Limb (tissue), 2 donors: ENCODE measurements around the gene SLC6A11.

ENCODE experiments used
- DNase-seq, 2 donors: peaks; one replicate each; pipeline ENCODE4 v3.0.0-alpha.2; 2016; ENCODE audit errors: extremely low spot score in 2 of 2

The SLC6A11 gene

GRCh38 chr3:10950476-10951294, 134.7 kb downstream of the SLC6A11 start:
- peak; percentile 32 to 62 for DNase-seq

GRCh38 chr3:10951295-10951926, 135.4 kb downstream of the SLC6A11 start:
- DNase-seq = no peak

GRCh38 chr3:10952525-10952924, 136.5 kb downstream of the SLC6A11 start:
- no peak for DNase-seq

GRCh38 chr3:10954740-10955139, 138.7 kb downstream of the SLC6A11 start:
- no peak for DNase-seq

- DNase-seq = no peak
Observed at GRCh38 chr3:10955711-10956453, 139.9 kb downstream of the SLC6A11 start.

GRCh38 chr3:10956531-10956930, 140.5 kb downstream of the SLC6A11 start:
- DNase-seq = no peak

GRCh38 chr3:10956986-10957385, 141.0 kb downstream of the SLC6A11 start:
- no peak for DNase-seq

GRCh38 chr3:10957976-10958749, 142.1 kb downstream of the SLC6A11 start:
- DNase-seq = no peak

GRCh38 chr3:10960255-10960654, 144.2 kb downstream of the SLC6A11 start:
- no peak for DNase-seq

GRCh38 chr3:10961921-10962320, 145.9 kb downstream of the SLC6A11 start:
- DNase-seq = no peak

- no peak for DNase-seq
Observed at GRCh38 chr3:10962481-10963036, 146.5 kb downstream of the SLC6A11 start.

GRCh38 chr3:10964537-10965167, 148.6 kb downstream of the SLC6A11 start:
- DNase-seq = peak in 1 of 2 donors; percentile 54

- peak; percentile 40 to 60 for DNase-seq
Observed at GRCh38 chr3:10968401-10968800, 152.4 kb downstream of the SLC6A11 start.

- no peak for DNase-seq
Observed at GRCh38 chr3:10970306-10970960, 154.4 kb downstream of the SLC6A11 start.

- DNase-seq = no peak
Observed at GRCh38 chr3:10972072-10972782, 156.2 kb downstream of the SLC6A11 start.

GRCh38 chr3:10973046-10973595, 157.1 kb downstream of the SLC6A11 start:
- no peak for DNase-seq

- DNase-seq = no peak
Observed at GRCh38 chr3:10974131-10974530, 158.1 kb downstream of the SLC6A11 start.

GRCh38 chr3:10974746-10975375, 158.8 kb downstream of the SLC6A11 start:
- DNase-seq = no peak
